Kidney (tissue), 14 donors: ENCODE data around the gene SUGCT. TPM values are rescaled to one million over a fixed set of nuclear protein-coding genes. Genes with fewer than 3 reads are reported as not detected.
"Not testable (repeated sequence)": the region's sequence is repeated elsewhere in the genome, so short reads cannot be mapped to it uniquely, and the experiment has no call there.

ENCODE experiments used
- DNase-seq, 5 donors: peaks; one replicate each; pipeline ENCODE4 v3.0.0-alpha.2; 2013 to 2020
- FAIRE-seq: peaks from 2 replicates; lab custom pipeline; 2012; peaks lifted over from hg19 to GRCh38; lab: Jason Lieb, UNC
- H3K27ac ChIP-seq, 2 donors: one replicate each; pipeline ENCODE4 v1.7.0; 2013; ENCODE audit warnings: low read depth in 2 of 2, low read length in 2 of 2, inconsistent platforms in 1 of 2
- H3K27me3 ChIP-seq: one replicate; pipeline ENCODE4 v1.7.1; 2013; ENCODE audit warnings: low read length, inconsistent platforms; ENCODE audit not compliant: control insufficient read depth, insufficient read depth
- H3K36me3 ChIP-seq, 3 donors: one replicate each; pipeline versions ENCODE4 v1.7.0 to v1.7.1; 2013; ENCODE audit warnings: low read length in 3 of 3, control low read depth in 1 of 3, inconsistent platforms in 1 of 3; ENCODE audit not compliant: insufficient read depth in 3 of 3, control insufficient read depth in 2 of 3
- H3K4me1 ChIP-seq, 3 donors: one replicate each; pipeline versions ENCODE4 v1.7.0 to v1.7.1; 2013; ENCODE audit warnings: low read length in 3 of 3, inconsistent platforms in 1 of 3, low read depth in 1 of 3; ENCODE audit not compliant: control insufficient read depth in 2 of 3, insufficient read depth in 2 of 3
- H3K4me3 ChIP-seq, 3 donors: one replicate each; pipeline versions ENCODE4 v1.7.0 to v1.8.1; 2013; ENCODE audit warnings: low read length in 3 of 3, control low read depth in 1 of 3, inconsistent platforms in 1 of 3
- H3K9ac ChIP-seq, 3 donors: one replicate each; pipeline versions ENCODE4 v1.7.0 to v1.7.1; 2013; ENCODE audit warnings: low read length in 3 of 3, control low read depth in 1 of 3, inconsistent platforms in 1 of 3
- H3K9me3 ChIP-seq, 3 donors: one replicate each; pipeline versions ENCODE4 v1.7.0 to v1.7.1; 2013; ENCODE audit warnings: low read length in 3 of 3, control low read depth in 1 of 3, inconsistent platforms in 1 of 3; ENCODE audit not compliant: control insufficient read depth in 2 of 3, insufficient read depth in 1 of 3
- CTCF ChIP-seq: IDR thresholded peaks from 3 replicates; pipeline ENCODE4 v1.5.1; 2012; ENCODE audit warnings: mild to moderate bottlenecking, moderate library complexity, borderline replicate concordance; ENCODE audit not compliant: insufficient read depth; ENCODE audit errors: extremely low read depth
- intact Hi-C: fragments of 100-400 bp; cut with DNase I; formaldehyde crosslinking; loops from one replicate; pipeline ENCODE4 v1.11.1; 2022
- polyA plus RNA-seq: library from polyadenylated mRNA; stranded (reverse); fragments of 350-450 nt; fragmentation: Illumina TruSeq; extraction: RNeasy Lipid Tissue Mini Kit (QIAGEN cat#74804); gene quantifications from one replicate; pipeline ENCODE4 v1.2.3, GENCODE V29; 2014; ENCODE audit warnings: low read depth, low replicate concordance; ENCODE audit not compliant: insufficient read depth
- total RNA-seq: library from RNA; stranded (reverse); fragmentation: NEBNext Ultra II Directional; extraction: Animal tissue kit (Norgen Biotek cat#: 25700); gene quantifications from one replicate; pipeline ENCODE4 v1.2.1, GENCODE V29; 2021
- donor health status: control.
- donor health status: control.
- donor health status: control.
- donor health status: control.
- donor health status: control.
- donor health status: DM: yes; HTN: yes; CAD: no.
- donor health status: Normal renal cell carcinoma (clear cell type).

SUGCT gene
- total and polyA plus RNA-seq, 2 donors from 2014 or later = 7.6 to 45.1 TPM

- intact Hi-C loops = no loop called here
- Histone ChIP-seq H3K36me3 (no peaks in the 10 kb centered on the region), H3K27me3 (no peaks in the 10 kb centered on the region), H3K27ac (no peak overlapping the region), H3K9ac (no peak overlapping the region), H3K4me1 (no peaks in the 10 kb centered on the region), H3K9me3 (no peaks in the 10 kb centered on the region), H3K4me3 (no peak overlapping the region)
- no peak for FAIRE-seq
- no peak for DNase-seq
- TF ChIP-seq CTCF = no peak
Measured at GRCh38 chr7:40213291-40213690, 78.5 kb downstream of the SUGCT start.

DNA sequence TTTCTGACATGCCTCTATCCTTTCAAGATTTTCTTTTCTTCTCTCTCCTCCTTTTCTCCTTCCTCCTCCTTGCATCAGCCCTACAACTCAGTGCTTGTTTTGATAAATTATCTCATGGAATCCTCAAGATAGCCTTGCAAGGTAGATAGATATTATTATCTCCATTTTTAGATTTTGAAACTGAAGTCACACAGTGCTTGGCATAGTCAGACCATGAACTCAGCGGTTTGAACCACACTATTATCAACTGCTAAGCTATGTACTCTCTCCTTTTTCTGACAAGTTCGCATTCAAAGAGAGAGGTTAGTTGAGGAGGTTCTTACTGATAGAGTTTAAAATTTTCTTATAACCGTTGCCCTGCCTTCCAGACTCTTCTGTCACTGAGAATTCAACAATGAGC lies 79.1 kb downstream of the SUGCT start:
- intact Hi-C loops = no loop called here
- DNase-seq (no peak), FAIRE-seq (no peak)
- H3K36me3 ChIP-seq = no peaks in the 10 kb centered on the region
- H3K27me3 ChIP-seq = no peaks in the 10 kb centered on the region
- H3K9ac ChIP-seq = no peak overlapping the region
- H3K27ac ChIP-seq = no peak overlapping the region
- H3K4me1 ChIP-seq = no peaks in the 10 kb centered on the region
- no peak overlapping the region for H3K4me3 ChIP-seq
- no peaks in the 10 kb centered on the region for H3K9me3 ChIP-seq
- TF ChIP-seq CTCF = no peak

DNA sequence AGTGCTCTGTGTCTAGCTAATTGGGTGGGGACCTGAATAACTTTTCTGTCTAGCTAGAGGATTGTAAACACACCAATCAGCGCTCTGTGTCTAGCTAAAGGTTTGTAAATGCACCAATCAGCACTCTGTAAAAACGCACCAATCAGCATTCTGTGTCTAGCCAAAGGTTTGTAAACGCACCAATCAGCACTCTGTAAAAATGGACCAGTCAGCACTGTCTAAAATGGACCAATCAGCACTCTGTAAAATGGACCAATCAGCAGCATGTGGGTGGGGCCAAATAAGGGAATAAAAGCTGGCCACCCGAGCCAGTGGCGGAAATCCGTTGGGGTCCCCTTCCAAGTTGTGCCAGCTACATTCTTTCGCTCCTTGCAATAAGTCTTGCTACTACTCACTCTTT lies 83.8 kb downstream of the SUGCT start:
- H3K9me3 ChIP-seq, FAIRE-seq, H3K27me3 ChIP-seq, H3K4me3 ChIP-seq, H3K9ac ChIP-seq, DNase-seq, intact Hi-C loops, H3K27ac ChIP-seq, H3K4me1 ChIP-seq, H3K36me3 ChIP-seq: not testable (repeated sequence)

DNA sequence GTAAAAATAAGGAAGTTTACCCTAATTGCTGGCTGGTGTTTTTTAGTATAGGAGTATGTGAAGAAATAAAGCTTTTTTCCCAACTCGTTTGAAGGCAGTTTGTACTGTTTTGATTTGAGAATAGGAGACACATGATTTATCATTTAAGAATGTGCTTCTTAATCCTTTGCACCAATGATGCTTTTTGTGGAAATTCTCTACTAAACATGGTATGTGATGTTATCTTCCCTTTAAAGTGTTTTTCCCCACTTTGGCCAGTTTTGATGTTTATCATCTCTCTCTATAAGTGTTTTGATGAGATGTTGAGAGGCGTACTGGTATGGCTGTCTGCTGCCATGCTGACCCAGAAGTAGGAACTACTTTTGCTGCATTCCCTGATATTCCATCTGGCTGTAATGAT lies 85.1 kb downstream of the SUGCT start:
- no peaks in the 10 kb centered on the region for H3K27me3 ChIP-seq
- no peak for TF ChIP-seq CTCF
- no peaks in the 10 kb centered on the region for H3K36me3 ChIP-seq
- no peak overlapping the region for H3K27ac ChIP-seq
- H3K4me1 ChIP-seq = peaks cover 0 to 7% (median 0%) of the 10 kb centered on the region in 3 donors
- intact Hi-C loops = no loop called here
- no peak overlapping the region for H3K9ac ChIP-seq
- no peak overlapping the region for H3K4me3 ChIP-seq
- no peak for FAIRE-seq
- no peak for DNase-seq
- H3K9me3 ChIP-seq = no peaks in the 10 kb centered on the region
